Breast epithelium (tissue), 4 donors: Measurements from ENCODE around the gene DERL3. TPM values are rescaled to one million over a fixed set of nuclear protein-coding genes. Genes with fewer than 3 reads are reported as not detected.

ENCODE experiments used
- DNase-seq, 2 donors: peaks; one replicate each; pipeline ENCODE4 v3.0.0-alpha.2; 2019; ENCODE audit warnings: low spot score in 2 of 2
- H3K27ac ChIP-seq, 2 donors: fragments of 200-600 bp; sonication (generic) in 1 of 2; one replicate each; pipeline ENCODE4 v1.5.1; 2016 to 2019; ENCODE audit warnings: mild to moderate bottlenecking in 1 of 2
- H3K27me3 ChIP-seq, 2 donors: fragments of 200-600 bp; sonication (generic) in 1 of 2; one replicate each; pipeline versions ENCODE4 v1.5.1 to v1.6.0; 2017 to 2019; ENCODE audit warnings: control low read depth in 1 of 2, mild to moderate bottlenecking in 1 of 2
- H3K36me3 ChIP-seq: fragments of 200-600 bp; one replicate; pipeline ENCODE4 v1.5.1; 2019
- H3K4me1 ChIP-seq, 2 donors: fragments of 200-600 bp; sonication (generic); one replicate each; pipeline ENCODE4 v1.5.1; 2016 to 2019; ENCODE audit warnings: control low read depth in 1 of 2
- H3K4me3 ChIP-seq, 3 donors: fragments of 200-600 bp; sonication (generic); 1 replicate in 2 of 3; 2 replicates in 1 of 3; pipeline ENCODE4 v1.5.1; 2016 to 2019; ENCODE audit warnings: mild to moderate bottlenecking in 3 of 3, moderate library complexity in 2 of 3
- H3K9me3 ChIP-seq, 2 donors: fragments of 200-600 bp; sonication (generic) in 1 of 2; one replicate each; pipeline ENCODE4 v1.5.1; 2016 to 2019; ENCODE audit warnings: control low read depth in 1 of 2
- POLR2A ChIP-seq: fragments of 450-650 bp; IDR thresholded peaks from one replicate; pipeline ENCODE4 v1.6.1; 2016; ENCODE audit warnings: antibody characterized with exemption, mild to moderate bottlenecking, moderate library complexity
- POLR2AphosphoS5 ChIP-seq, 3 donors: sonication (generic); formaldehyde crosslinking; IDR thresholded peaks; one replicate each; pipeline ENCODE4 v1.6.1; 2017; ENCODE audit warnings: antibody characterized with exemption in 3 of 3
- intact Hi-C: fragments of 100-400 bp; cut with DNase I; formaldehyde crosslinking; loops from one replicate; pipeline ENCODE4 v1.15.1; 2023; ENCODE audit warnings: low total_unique reads
- total RNA-seq, 3 donors: library from RNA; depleted of rRNA; stranded (reverse); fragments of >200 nt; gene quantifications; one replicate each; pipeline ENCODE4 v1.1.0, GENCODE V29; 2016
- TF ChIP-seq, protein P1 (sequence below), 3 donors: fragments of 450-650 bp; IDR thresholded peaks; one replicate each; pipeline ENCODE4 v1.5.1; 2016 to 2017; ENCODE audit warnings: antibody characterized with exemption in 3 of 3, mild to moderate bottlenecking in 3 of 3, moderate library complexity in 3 of 3

The DERL3 gene
- total RNA-seq, 3 donors from 2014 or later: 0.48 to 6.6 (median 2.8) TPM

GRCh38 chr22:23836692-23837495, 1.9 kb downstream of the DERL3 start:
- peak overlapping the region in 1 of 2 donors; percentile 29 for H3K27ac ChIP-seq
- no peak overlapping the region for H3K4me3 ChIP-seq
- DNase-seq: no peak
- H3K36me3 ChIP-seq: no peaks in the 10 kb centered on the region
- intact Hi-C loops: loop anchor here (10.0 kb wide), 1 partner anchor 62 kb away; the partner anchor contains the start of gene MMP11
- no peaks in the 10 kb centered on the region for H3K27me3 ChIP-seq
- H3K4me1 ChIP-seq: peaks cover 0 to 5% of the 10 kb centered on the region in 2 donors
- TF ChIP-seq, protein P1, sequence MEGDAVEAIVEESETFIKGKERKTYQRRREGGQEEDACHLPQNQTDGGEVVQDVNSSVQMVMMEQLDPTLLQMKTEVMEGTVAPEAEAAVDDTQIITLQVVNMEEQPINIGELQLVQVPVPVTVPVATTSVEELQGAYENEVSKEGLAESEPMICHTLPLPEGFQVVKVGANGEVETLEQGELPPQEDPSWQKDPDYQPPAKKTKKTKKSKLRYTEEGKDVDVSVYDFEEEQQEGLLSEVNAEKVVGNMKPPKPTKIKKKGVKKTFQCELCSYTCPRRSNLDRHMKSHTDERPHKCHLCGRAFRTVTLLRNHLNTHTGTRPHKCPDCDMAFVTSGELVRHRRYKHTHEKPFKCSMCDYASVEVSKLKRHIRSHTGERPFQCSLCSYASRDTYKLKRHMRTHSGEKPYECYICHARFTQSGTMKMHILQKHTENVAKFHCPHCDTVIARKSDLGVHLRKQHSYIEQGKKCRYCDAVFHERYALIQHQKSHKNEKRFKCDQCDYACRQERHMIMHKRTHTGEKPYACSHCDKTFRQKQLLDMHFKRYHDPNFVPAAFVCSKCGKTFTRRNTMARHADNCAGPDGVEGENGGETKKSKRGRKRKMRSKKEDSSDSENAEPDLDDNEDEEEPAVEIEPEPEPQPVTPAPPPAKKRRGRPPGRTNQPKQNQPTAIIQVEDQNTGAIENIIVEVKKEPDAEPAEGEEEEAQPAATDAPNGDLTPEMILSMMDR (IDR thresholded peaks at IDR 0.05): no peak
- TF ChIP-seq POLR2AphosphoS5 (IDR thresholded peaks at IDR 0.05) (no peak), POLR2A (no peak)
- no peaks in the 10 kb centered on the region for H3K9me3 ChIP-seq

DNA sequence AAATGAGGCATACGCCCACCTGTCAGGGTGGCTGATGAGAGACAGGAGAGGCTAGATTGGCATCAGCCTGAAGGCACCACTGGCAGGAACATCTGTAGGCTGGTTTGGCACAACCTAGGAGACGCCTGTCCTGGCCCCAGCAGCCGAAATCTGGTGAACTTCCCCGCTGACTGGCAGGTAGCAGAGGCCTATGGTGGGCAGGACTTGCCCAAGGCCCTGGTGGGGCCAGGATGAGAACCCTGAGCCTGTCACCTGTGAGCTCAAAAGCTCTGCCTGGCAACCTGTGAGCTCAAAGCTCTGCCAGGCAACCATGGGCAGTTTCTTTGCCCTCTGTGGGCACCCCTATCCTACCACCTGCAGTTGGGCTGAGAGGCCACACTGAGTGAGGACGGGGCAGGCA, 2.5 kb downstream of the DERL3 start:
- Histone ChIP-seq H3K36me3 (no peaks in the 10 kb centered on the region), H3K27ac (peak overlapping the region in 1 of 2 donors; percentile 29), H3K27me3 (no peaks in the 10 kb centered on the region), H3K4me1 (peaks cover 0 to 5% of the 10 kb centered on the region in 2 donors), H3K9me3 (no peaks in the 10 kb centered on the region), H3K4me3 (no peak overlapping the region)
- TF ChIP-seq POLR2AphosphoS5 (IDR thresholded peaks at IDR 0.05) (no peak), POLR2A (no peak)
- TF ChIP-seq, protein P1 (IDR thresholded peaks at IDR 0.05): no peak
- DNase-seq: no peak
- intact Hi-C loops: loop anchor here (10.0 kb wide), 1 partner anchor 61 kb away; the partner anchor contains the start of gene MMP11

DNA sequence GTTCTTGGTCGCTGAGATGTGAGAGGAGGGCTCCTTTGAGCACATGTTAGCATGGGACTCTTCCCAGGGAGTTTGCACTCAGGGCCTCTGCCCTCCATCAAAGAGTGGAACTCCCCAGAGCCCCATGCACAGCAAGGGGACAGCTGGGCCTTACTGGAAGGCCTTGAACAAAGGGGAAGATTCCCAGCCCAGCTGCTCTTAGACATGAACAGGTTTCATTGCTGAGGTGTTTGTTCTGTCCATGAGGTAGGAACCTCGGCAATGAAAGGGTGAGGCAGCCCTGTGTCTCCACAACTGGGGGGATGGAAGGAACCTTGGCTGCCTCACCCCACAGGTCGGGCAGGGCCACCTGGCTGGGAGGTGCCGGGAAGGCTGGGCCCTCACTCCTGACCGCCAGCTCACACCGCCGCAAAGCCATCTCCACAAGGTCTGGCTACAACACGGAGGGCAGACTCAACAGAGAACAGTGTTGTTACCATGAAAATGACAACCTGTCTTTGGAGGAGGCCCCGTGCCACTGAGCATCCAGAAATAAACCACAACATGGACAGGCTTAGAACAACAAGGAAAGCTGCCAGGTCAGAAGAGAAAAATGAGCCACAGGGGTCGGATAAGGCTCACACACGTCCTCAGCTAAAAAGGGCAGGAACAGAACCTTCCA, 3.2 kb downstream of the DERL3 start:
- intact Hi-C loops: loop anchor here (10.0 kb wide), 1 partner anchor 61 kb away; the partner anchor contains the start of gene MMP11
- H3K27me3 ChIP-seq: no peaks in the 10 kb centered on the region
- no peak for DNase-seq
- TF ChIP-seq POLR2AphosphoS5 (IDR thresholded peaks at IDR 0.05) (no peak), POLR2A (no peak)
- TF ChIP-seq, protein P1 (IDR thresholded peaks at IDR 0.05): no peak
- no peak overlapping the region for H3K4me3 ChIP-seq
- H3K27ac ChIP-seq: peak overlapping the region; percentile 6 to 34
- no peaks in the 10 kb centered on the region for H3K9me3 ChIP-seq
- peaks cover 0 to 5% of the 10 kb centered on the region in 2 donors for H3K4me1 ChIP-seq
- no peaks in the 10 kb centered on the region for H3K36me3 ChIP-seq

GRCh38 chr22:23834793-23835483, 3.9 kb downstream of the DERL3 start:
- H3K9me3 ChIP-seq: no peaks in the 10 kb centered on the region
- H3K27me3 ChIP-seq: no peaks in the 10 kb centered on the region
- H3K4me1 ChIP-seq: peaks cover 0 to 5% of the 10 kb centered on the region in 2 donors
- TF ChIP-seq POLR2A: no peak
- TF ChIP-seq POLR2AphosphoS5 (IDR thresholded peaks at IDR 0.05): no peak
- TF ChIP-seq, protein P1 (IDR thresholded peaks at IDR 0.05): no peak
- no peaks in the 10 kb centered on the region for H3K36me3 ChIP-seq
- H3K27ac ChIP-seq: peak overlapping the region; percentile 6 to 34
- no peak for DNase-seq
- H3K4me3 ChIP-seq: no peak overlapping the region
- intact Hi-C loops: loop anchor here (10.0 kb wide), 1 partner anchor 60 kb away; the partner anchor contains the start of gene MMP11
